Measurements from ENCODE around the gene SOX10. TPM values are rescaled to one million over a fixed set of nuclear protein-coding genes. Genes with fewer than 3 reads are reported as not detected.

Gene SOX10
- total and polyA plus RNA-seq, 2 of the 13 experiments (the other 11 are each of a cell fraction or from before 2014, with no cell fraction given), result not detected

DNA sequence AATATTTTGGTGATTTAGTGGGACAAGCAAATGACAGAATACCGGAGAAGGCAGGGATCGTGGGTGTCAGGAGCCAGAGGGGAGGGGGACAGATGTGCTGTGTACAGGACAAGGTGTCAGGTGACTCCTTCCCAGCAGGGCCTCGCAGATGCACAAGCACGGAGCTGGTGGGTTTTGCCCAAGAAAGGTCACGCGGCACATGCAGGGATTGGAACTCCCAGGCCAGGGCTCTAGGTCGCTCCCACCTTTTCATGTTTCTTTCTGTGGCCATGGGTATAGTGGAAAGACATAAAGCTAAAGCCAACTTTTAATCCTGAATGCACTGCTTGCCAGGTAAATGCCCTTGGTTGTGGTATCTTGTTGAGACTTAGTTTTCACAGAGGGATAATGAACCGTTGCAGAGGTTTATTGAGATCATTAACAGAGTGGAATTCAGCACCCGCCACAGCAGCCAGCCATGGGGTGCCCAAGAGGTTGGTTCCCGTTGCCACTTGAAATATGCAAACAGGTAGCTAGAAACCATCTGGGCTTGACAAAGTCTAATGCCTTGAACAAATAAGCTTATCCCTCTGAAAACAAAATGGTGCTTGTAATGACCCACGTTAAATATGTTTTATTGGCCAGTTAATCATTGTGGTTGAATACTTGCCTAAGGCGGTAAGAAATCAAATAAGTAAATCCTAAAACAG lies 41.1 kb downstream of the SOX10 start:
- Histone ChIP-seq H3K9me3 (ENCODE audit: low read length) (no peaks in the 10 kb centered on the region), H3K4me1 (ENCODE audit: insufficient read depth, low read length) (peaks cover 13% of the 10 kb centered on the region), H3K9ac (ENCODE audit: insufficient read depth, low read depth, low read length) (no peak overlapping the region), H3K79me2 (ENCODE audit: insufficient read depth, low read length) (no peaks in the 10 kb centered on the region), H3K4me2 (ENCODE audit: low read depth, low read length) (no peak overlapping the region), H3K36me3 (replicated peaks in 1 of 2; ENCODE audit: control insufficient read depth in 1 of 2, insufficient read depth in 2 of 2, low read length in 2 of 2) (peaks cover 3 to 13% of the 10 kb centered on the region in 2 experiments; a peak in 3 of 5 replicates), H3K27ac (ENCODE audit: extremely low read length, insufficient read depth, low read length) (no peak overlapping the region), H2AFZ (ENCODE audit: low read length) (no peak overlapping the region), H3K4me3 (replicated peaks in 1 of 3; ENCODE audit: insufficient read depth in 1 of 3, low read depth in 2 of 3, low read length in 3 of 3) (no peak overlapping the region), H4K20me1 (ENCODE audit: insufficient read depth, low read length) (no peaks in the 10 kb centered on the region), H3K27me3 (ENCODE audit: control insufficient read depth in 1 of 2, insufficient read depth in 2 of 2, low read length in 2 of 2) (no peaks in the 10 kb centered on the region)
- TF ChIP-seq THAP9 (CRISPR knock-in tag; IDR thresholded peaks at IDR 0.05; ENCODE audit: borderline replicate concordance), result no peak
- no TSS peak for BruUV-seq (replicated peaks)
- POLR2A ChIA-PET, result interaction anchor here (0.7 kb wide), 1 partner anchor 10 kb away, joined by 3 read pairs; the partner anchor contains the start of genes C22orf23 and POLR2F
- DNase-seq (ENCODE audit: low spot score) (no peak), FAIRE-seq (no peak), ATAC-seq (no peak)
- in situ Hi-C loops (cut with HindIII; ENCODE audit: extremely low pct_ligation_motif_present, low pct_unique_long_range_greater_than_20kb), result no loop called here
- WGBS (ENCODE audit: low lambda C conversion rate), result 85% methylated on average over 12 of the region's 12 CpGs
- intact Hi-C loops (cut with micrococcal nuclease; ENCODE audit: unreplicated experiment), result no loop called here
- CTCF ChIA-PET (ENCODE audit: low intra/inter-chr PET ratio, low total read pairs), result no interaction called here

DNA sequence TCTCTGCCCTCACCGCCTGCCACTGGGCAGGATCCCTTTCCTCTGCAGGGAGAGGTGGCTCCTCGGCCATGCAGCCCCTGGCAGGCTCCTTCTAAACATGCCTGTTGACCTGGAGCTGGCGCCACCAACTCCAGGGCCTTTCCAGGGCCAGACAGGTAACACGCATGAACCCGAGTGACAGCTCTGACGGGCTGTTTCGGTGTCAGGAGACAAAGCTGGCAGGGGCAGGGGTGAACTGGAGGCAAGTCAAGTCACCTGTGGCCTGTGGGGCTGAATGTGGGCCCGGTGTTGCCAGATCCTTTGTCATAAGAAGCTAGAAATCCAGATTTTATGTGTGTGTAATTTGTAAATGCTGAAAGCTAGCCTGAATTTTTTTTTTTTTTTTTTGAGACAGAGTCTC lies 42.2 kb downstream of the SOX10 start:
- DNase-seq (ENCODE audit: low spot score) (no peak), ATAC-seq (no peak), FAIRE-seq (no peak)
- in situ Hi-C loops (cut with HindIII; ENCODE audit: extremely low pct_ligation_motif_present, low pct_unique_long_range_greater_than_20kb), result no loop called here
- intact Hi-C loops (cut with micrococcal nuclease; ENCODE audit: unreplicated experiment), result no loop called here
- no TSS peak for BruUV-seq (replicated peaks)
- no peaks in the 10 kb centered on the region for H3K79me2 ChIP-seq (ENCODE audit: insufficient read depth, low read length)
- no peak overlapping the region for H2AFZ ChIP-seq (ENCODE audit: low read length)
- POLR2A ChIA-PET, result no interaction called here
- no peak overlapping the region for H3K9ac ChIP-seq (ENCODE audit: insufficient read depth, low read depth, low read length)
- TF ChIP-seq ZNF124 (CRISPR knock-in tag; IDR thresholded peaks at IDR 0.05), result no peak
- peaks cover 5 to 19% of the 10 kb centered on the region in 2 experiments; a peak in 3 of 5 replicates for H3K36me3 ChIP-seq (replicated peaks in 1 of 2; ENCODE audit: control insufficient read depth in 1 of 2, insufficient read depth in 2 of 2, low read length in 2 of 2)
- peaks cover 5% of the 10 kb centered on the region for H3K4me1 ChIP-seq (ENCODE audit: insufficient read depth, low read length)
- H4K20me1 ChIP-seq (ENCODE audit: insufficient read depth, low read length), result no peaks in the 10 kb centered on the region
- WGBS (ENCODE audit: low lambda C conversion rate), result 96% methylated on average over 3 of the region's 8 CpGs
- no peak overlapping the region for H3K4me2 ChIP-seq (ENCODE audit: low read depth, low read length)
- H3K27ac ChIP-seq (ENCODE audit: extremely low read length, insufficient read depth, low read length), result no peak overlapping the region
- no peaks in the 10 kb centered on the region for H3K27me3 ChIP-seq (ENCODE audit: control insufficient read depth in 1 of 2, insufficient read depth in 2 of 2, low read length in 2 of 2)
- CTCF ChIA-PET (ENCODE audit: low intra/inter-chr PET ratio, low total read pairs), result no interaction called here
- no peaks in the 10 kb centered on the region for H3K9me3 ChIP-seq (ENCODE audit: low read length)
- H3K4me3 ChIP-seq (replicated peaks in 1 of 3; ENCODE audit: insufficient read depth in 1 of 3, low read depth in 2 of 3, low read length in 3 of 3), result no peak overlapping the region

All from HepG2 (cell line).